Neural cell (in vitro differentiated cells): ENCODE measurements around the gene TUBA4B. TPM values are rescaled to one million over a fixed set of nuclear protein-coding genes. Genes with fewer than 3 reads are reported as not detected.

Experiments
- H2AFZ ChIP-seq: fragments of 200-600, 300-800 bp; sonication (generic), shearing (Covaris generic); 2 replicates; pipeline ENCODE4 v1.6.0; 2014; ENCODE audit warnings: low read depth, mild to moderate bottlenecking, antibody characterized with exemption, low read length, moderate library complexity
- H3F3A ChIP-seq: fragments of 200-600 bp; shearing (Covaris generic); 2 replicates; pipeline ENCODE4 v1.6.1; 2016; ENCODE audit warnings: mild to moderate bottlenecking, moderate library complexity, mixed read lengths, antibody characterized with exemption, low read length; ENCODE audit not compliant: insufficient read depth, poor library complexity, severe bottlenecking
- H3K27ac ChIP-seq: fragments of 200-600, 300-800 bp; sonication (generic), shearing (Covaris generic); 2 replicates; pipeline ENCODE4 v1.5.1; 2014; ENCODE audit warnings: mild to moderate bottlenecking, low read length, moderate library complexity
- H3K27me3 ChIP-seq: fragments of 300-800, 200-600 bp; sonication (generic), shearing (Covaris generic); 2 replicates; pipeline ENCODE4 v1.6.0; 2014; ENCODE audit warnings: mild to moderate bottlenecking, low read depth, low read length, moderate library complexity; ENCODE audit not compliant: insufficient read depth
- H3K36me3 ChIP-seq: fragments of 300-800, 200-600 bp; sonication (generic), shearing (Covaris generic); 2 replicates; pipeline ENCODE4 v1.5.1; 2014; ENCODE audit warnings: mild to moderate bottlenecking, antibody characterized with exemption, low read length, moderate library complexity; ENCODE audit not compliant: insufficient read depth
- H3K4me2 ChIP-seq: fragments of 300-800, 200-600 bp; sonication (generic), shearing (Covaris generic); 2 replicates; pipeline ENCODE4 v1.6.0; 2014; ENCODE audit warnings: mild to moderate bottlenecking, low read length
- H3K4me3 ChIP-seq: fragments of 300-800, 200-600 bp; sonication (generic), shearing (Covaris generic); 2 replicates; pipeline ENCODE4 v1.5.1; 2014; ENCODE audit warnings: mild to moderate bottlenecking, low read length, moderate library complexity
- H3K79me2 ChIP-seq: fragments of 200-600 bp; shearing (Covaris generic); replicated peaks from 2 replicates; pipeline ENCODE4 v1.6.0; 2014; ENCODE audit warnings: mild to moderate bottlenecking, low read length, moderate library complexity; ENCODE audit not compliant: insufficient read depth
- H3K9ac ChIP-seq: fragments of 300-800, 200-600 bp; sonication (generic), shearing (Covaris generic); 2 replicates; pipeline ENCODE4 v1.6.1; 2016; ENCODE audit warnings: mild to moderate bottlenecking, low read length, mixed read lengths
- H3K9me2 ChIP-seq: fragments of 200-600 bp; shearing (Covaris generic); 2 replicates; pipeline ENCODE4 v1.6.1; 2016; ENCODE audit warnings: mild to moderate bottlenecking, low read length, mixed read lengths; ENCODE audit not compliant: insufficient read depth
- H3K9me3 ChIP-seq: fragments of 200-600, 300-800 bp; sonication (generic), shearing (Covaris generic); 2 replicates; pipeline ENCODE4 v1.6.1; 2016; ENCODE audit warnings: mild to moderate bottlenecking, mixed run types, low read length, moderate library complexity, mixed read lengths
- H4K20me1 ChIP-seq: fragments of 200-600 bp; shearing (Covaris generic); 2 replicates; pipeline ENCODE4 v1.6.1; 2016; ENCODE audit warnings: mild to moderate bottlenecking, mixed run types; ENCODE audit not compliant: insufficient read depth
- EP300 ChIP-seq: fragments of 450-650 bp; conservative IDR thresholded peaks from 2 replicates; pipeline ENCODE4 v1.6.1; 2014; ENCODE audit warnings: antibody characterized with exemption, mild to moderate bottlenecking, moderate library complexity; ENCODE audit not compliant: poor library complexity, severe bottlenecking
- EZH2 ChIP-seq: fragments of 200-600, 300-800 bp; shearing (Covaris generic), sonication (generic); IDR thresholded peaks from 2 replicates; pipeline ENCODE4 v1.6.1; 2014; ENCODE audit warnings: antibody characterized with exemption, low read length, borderline replicate concordance, mild to moderate bottlenecking; ENCODE audit not compliant: insufficient read depth, poor library complexity, severe bottlenecking
- MXI1 ChIP-seq: fragments of 450-650 bp; conservative IDR thresholded peaks from 2 replicates; pipeline ENCODE4 v1.6.1; 2014; ENCODE audit warnings: antibody characterized with exemption, mild to moderate bottlenecking; ENCODE audit not compliant: poor library complexity, severe bottlenecking
- POLR2AphosphoS5 ChIP-seq: IDR thresholded peaks from 2 replicates; pipeline ENCODE4 v1.6.1; 2012
- RAD21 ChIP-seq: fragments of 450-650 bp; conservative IDR thresholded peaks from 2 replicates; pipeline ENCODE4 v1.6.1; 2014; ENCODE audit warnings: antibody characterized with exemption, mild to moderate bottlenecking, moderate library complexity
- REST ChIP-seq: IDR thresholded peaks from 2 replicates; pipeline ENCODE4 v1.6.1; 2012; ENCODE audit warnings: borderline replicate concordance
- SMC3 ChIP-seq: fragments of 450-650 bp; conservative IDR thresholded peaks from 2 replicates; pipeline ENCODE4 v1.6.1; 2014; ENCODE audit warnings: antibody characterized with exemption, mild to moderate bottlenecking, moderate library complexity; ENCODE audit not compliant: poor library complexity
- TAF1 ChIP-seq: IDR thresholded peaks from 2 replicates; pipeline ENCODE4 v1.6.1; 2012; ENCODE audit warnings: low read depth
- polyA plus RNA-seq: library from polyadenylated mRNA; depleted of rRNA; stranded (reverse); fragments of >200 nt; gene quantifications from 2 replicates; pipeline ENCODE4 v1.2.3, GENCODE V29; 2014

Gene TUBA4B
- polyA plus RNA-seq, 1 donor from 2014 or later = not detected

DNA sequence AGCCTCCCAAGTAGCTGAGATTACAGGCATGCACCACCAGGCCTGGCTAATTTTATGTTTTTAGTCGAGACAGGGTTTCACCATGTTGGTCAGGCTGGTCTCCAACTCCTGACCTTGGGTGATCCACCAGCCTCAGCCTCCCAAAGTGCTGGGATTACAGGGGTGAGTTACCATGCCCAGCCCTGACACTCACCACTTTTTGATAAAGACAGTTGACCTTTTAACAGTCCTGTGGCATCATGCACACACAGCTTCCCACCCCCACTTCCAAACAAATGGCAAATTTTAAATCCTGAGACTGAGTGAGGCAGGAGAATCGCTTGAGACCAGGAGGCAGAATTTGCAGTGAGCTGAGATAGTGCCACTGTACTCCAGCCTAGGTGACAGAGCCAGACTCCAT is 20.0 kb downstream of the TUBA4B start:
- no peak for TF ChIP-seq REST
- no peak for TF ChIP-seq TAF1
- TF ChIP-seq EZH2 = no peak
- H3K4me2 ChIP-seq = no peak overlapping the region
- no peaks in the 10 kb centered on the region for H4K20me1 ChIP-seq
- H3K4me3 ChIP-seq = no peak overlapping the region
- H3K9ac ChIP-seq = no peak overlapping the region
- peaks cover under 1% of the 10 kb centered on the region for H3F3A ChIP-seq
- H3K79me2 ChIP-seq = no peaks in the 10 kb centered on the region
- H3K9me2 ChIP-seq = no peaks in the 10 kb centered on the region
- no peaks in the 10 kb centered on the region for H3K36me3 ChIP-seq
- no peaks in the 10 kb centered on the region for H3K9me3 ChIP-seq
- peaks cover 11% of the 10 kb centered on the region for H3K27me3 ChIP-seq
- H2AFZ ChIP-seq = no peak overlapping the region
- no peak overlapping the region for H3K27ac ChIP-seq

GRCh38 chr2:219273937-219274336 is 20.9 kb downstream of the TUBA4B start:
- Histone ChIP-seq H3K27me3 (peaks cover 11% of the 10 kb centered on the region), H3K9me3 (no peaks in the 10 kb centered on the region), H4K20me1 (no peaks in the 10 kb centered on the region), H2AFZ (peak overlapping the region; percentile 19), H3K27ac (peak overlapping the region; percentile 74), H3K79me2 (no peaks in the 10 kb centered on the region), H3K9me2 (no peaks in the 10 kb centered on the region), H3K9ac (peak overlapping the region; percentile 44), H3F3A (peaks cover 10% of the 10 kb centered on the region), H3K36me3 (no peaks in the 10 kb centered on the region), H3K4me3 (peak overlapping the region; percentile 37), H3K4me2 (no peak overlapping the region)
- TF ChIP-seq RAD21 (no peak), REST (no peak), POLR2AphosphoS5 (no peak), MXI1 (no peak), TAF1 (no peak), EP300 (no peak), SMC3 (no peak)
